Lower leg skin (tissue), 4 donors: ENCODE data around the gene ARRDC1. TPM values are rescaled to one million over a fixed set of nuclear protein-coding genes. Genes with fewer than 3 reads are reported as not detected.

Source experiments
- DNase-seq, 2 donors: peaks; one replicate each; pipeline ENCODE4 v3.0.0-alpha.2; 2019; ENCODE audit warnings: low spot score in 2 of 2
- H3K4me3 ChIP-seq: fragments of 200-600 bp; sonication (generic); 2 replicates; pipeline ENCODE4 v1.5.1; 2017; ENCODE audit warnings: mild to moderate bottlenecking, low read depth; ENCODE audit not compliant: poor library complexity, severe bottlenecking
- CTCF ChIP-seq, 3 donors: fragments of 450-650 bp; IDR thresholded peaks; one replicate each; pipeline ENCODE4 v1.5.1; 2016; ENCODE audit warnings: antibody characterized with exemption in 3 of 3, mild to moderate bottlenecking in 3 of 3, moderate library complexity in 2 of 3
- POLR2A ChIP-seq, 2 donors: fragments of 450-650 bp; IDR thresholded peaks; one replicate each; pipeline ENCODE4 v1.6.1; 2016 to 2017; ENCODE audit warnings: antibody characterized with exemption in 2 of 2, mild to moderate bottlenecking in 1 of 2, moderate library complexity in 1 of 2
- WGBS, 2 donors: methylation state at CpG; one replicate each; pipeline ENCODE4 v1.1.5; 2018; 5-methylcytosine and 5-hydroxymethylcytosine counted together
- intact Hi-C: fragments of 100-400 bp; cut with DNase I; formaldehyde crosslinking; loops from one replicate; pipeline ENCODE4 v1.15.0; 2023; ENCODE audit warnings: low total_unique reads
- total RNA-seq, 4 donors: library from RNA; depleted of rRNA; stranded (reverse); fragments of >200 nt; gene quantifications; one replicate each; pipeline ENCODE4 v1.1.0, GENCODE V29; 2016

ARRDC1 gene
- total RNA-seq, 4 donors from 2014 or later: 69.4 to 161 (median 91.9) TPM

- TF ChIP-seq POLR2A (IDR thresholded peaks at IDR 0.05) (no peak), CTCF (IDR thresholded peaks at IDR 0.05) (no peak)
- peak overlapping the region; percentile 89 for H3K4me3 ChIP-seq
- DNase-seq: no peak
- 27 to 41% methylated on average over 12 of the region's 13 CpGs for WGBS, 2 donors
- intact Hi-C loops: no loop called here
Observed at GRCh38 chr9:137606734-137607138, 1.2 kb downstream of the ARRDC1 start.

- no peak overlapping the region for H3K4me3 ChIP-seq
- intact Hi-C loops: no loop called here
- DNase-seq: no peak
- TF ChIP-seq POLR2A (IDR thresholded peaks at IDR 0.05) (no peak), CTCF (IDR thresholded peaks at IDR 0.05) (no peak)
- WGBS, 2 donors: 26 to 36% methylated on average over 11 to 16 of the region's 17 CpGs
Observed at GRCh38 chr9:137607141-137607857, 1.8 kb downstream of the ARRDC1 start.

- TF ChIP-seq POLR2A (IDR thresholded peaks at IDR 0.05): no peak
- TF ChIP-seq CTCF (IDR thresholded peaks at IDR 0.05): no peak
- H3K4me3 ChIP-seq: no peak overlapping the region
- intact Hi-C loops: loop anchor here (5.0 kb wide), 1 partner anchor 154 kb away; the partner anchor contains the start of gene NSMF
- DNase-seq: no peak
- WGBS, 2 donors: 62 to 76% methylated on average over 6 of the region's 6 CpGs
Observed at GRCh38 chr9:137610944-137611343, 5.5 kb downstream of the ARRDC1 start.

DNA sequence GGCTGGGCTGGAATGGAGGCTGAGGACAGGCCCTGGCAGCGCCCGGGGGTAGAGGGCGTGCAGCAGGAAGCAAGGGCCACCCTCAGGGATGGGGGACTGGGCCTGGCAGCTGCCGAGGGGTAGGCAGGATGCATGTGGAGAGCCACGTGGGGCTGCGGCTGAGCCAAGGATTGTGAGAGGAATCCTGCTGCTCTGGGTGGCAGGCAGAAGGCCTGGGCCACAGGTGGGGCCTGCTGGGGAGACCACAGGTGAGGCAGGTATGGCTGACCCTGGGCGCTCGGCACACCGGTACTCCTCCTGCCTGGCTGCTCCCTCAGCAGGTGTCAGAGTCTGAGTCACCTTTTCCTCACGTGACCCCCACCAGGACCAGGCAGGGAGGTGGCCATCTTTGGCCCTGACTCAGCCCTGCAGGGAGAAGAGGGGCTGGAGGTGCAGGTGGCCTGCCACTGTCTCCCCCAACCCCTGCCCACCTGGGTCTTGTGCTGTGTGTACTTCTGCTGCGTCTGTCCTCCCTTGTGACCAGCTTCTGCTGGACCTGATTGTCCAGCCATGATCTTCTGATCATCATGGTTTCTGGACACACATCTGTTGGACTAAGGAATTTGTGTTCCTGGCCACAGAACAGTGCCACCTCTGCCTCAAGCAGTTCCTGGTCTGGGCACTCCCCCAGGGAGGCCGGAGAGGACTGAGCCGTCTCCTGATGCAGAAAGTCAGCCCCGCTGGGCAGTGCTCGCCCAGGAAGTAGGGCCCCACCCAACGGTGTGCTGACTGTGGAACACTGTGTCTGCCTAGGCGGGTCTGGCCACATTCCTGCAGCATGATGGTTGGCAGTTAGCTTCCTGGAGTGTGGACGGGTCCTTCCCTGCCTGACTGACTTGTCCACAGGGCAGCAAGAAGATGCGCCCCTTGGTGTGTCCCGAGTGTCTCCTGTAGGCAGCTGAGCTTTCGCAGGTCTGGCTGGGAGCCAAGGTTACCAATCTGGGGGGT, 6.4 kb downstream of the ARRDC1 start:
- intact Hi-C loops: loop anchor here (5.0 kb wide), 1 partner anchor 155 kb away; the partner anchor contains the start of gene NSMF
- WGBS, 2 donors: 25 to 41% methylated on average over 16 to 20 of the region's 21 CpGs
- peak; percentile 87 to 93 for DNase-seq
- H3K4me3 ChIP-seq: no peak overlapping the region
- TF ChIP-seq POLR2A (IDR thresholded peaks at IDR 0.05) (no peak), CTCF (IDR thresholded peaks at IDR 0.05) (no peak)

GRCh38 chr9:137612741-137613142, 7.3 kb downstream of the ARRDC1 start:
- intact Hi-C loops: loop anchor here (5.0 kb wide), 1 partner anchor 155 kb away; the partner anchor contains the start of gene NSMF
- DNase-seq: no peak
- WGBS, 2 donors: 44 to 56% methylated on average over 4 to 7 of the region's 8 CpGs
- no peak for TF ChIP-seq CTCF (IDR thresholded peaks at IDR 0.05)
- H3K4me3 ChIP-seq: no peak overlapping the region
